ENCODE data around the gene DIABLO. TPM values are rescaled to one million over a fixed set of nuclear protein-coding genes. Genes with fewer than 3 reads are reported as not detected.
"Not testable (repeated sequence)": the region's sequence is repeated elsewhere in the genome, so short reads cannot be mapped to it uniquely, and the experiment has no call there.

DIABLO gene
- polyA plus RNA-seq (2012; ENCODE audit: insufficient read depth, insufficient read length, low read depth): 182 TPM

- H3K36me3 ChIP-seq: peaks cover 38% of the 10 kb centered on the region
- no peak for TF ChIP-seq CTCF (IDR thresholded peaks at IDR 0.05; ENCODE audit: low read depth, low read length)
- H3K4me3 ChIP-seq (ENCODE audit: low read depth, low read length): peak within 1 kb of the TSS; percentile 94
- DNase-seq: peak; percentile 100
- peaks cover 10% of the 10 kb centered on the region for H3K4me1 ChIP-seq
- no peaks in the 10 kb centered on the region for H3K27me3 ChIP-seq
- H3K9me3 ChIP-seq: no peaks in the 10 kb centered on the region
Measured at GRCh38 chr12:122225683-122226365, at the start of gene DIABLO. Gene DIABLO (minus strand): TSS chr12:122226052. CDS start chr12:122226014, 38 bp downstream.

DNA sequence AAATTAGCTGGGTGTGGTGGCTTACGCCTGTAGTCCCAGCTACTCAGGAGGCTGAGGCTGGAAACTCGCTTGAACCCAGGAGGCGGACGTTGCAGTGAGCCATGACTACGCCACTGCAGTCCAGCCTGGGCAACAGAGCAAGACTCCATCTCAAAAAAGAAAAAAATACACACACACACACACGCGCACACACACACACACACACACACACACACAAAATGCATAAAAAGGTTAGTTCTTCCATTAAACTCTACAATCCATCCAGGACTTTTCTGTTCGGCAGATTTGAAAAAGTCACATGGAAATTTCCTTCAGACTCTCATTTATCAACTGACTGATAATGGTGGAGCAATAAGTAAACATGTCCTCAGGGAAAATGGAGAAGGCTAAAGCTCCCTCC is 49.6 kb upstream of the DIABLO start:
- no peak for TF ChIP-seq CTCF (IDR thresholded peaks at IDR 0.05; ENCODE audit: low read depth, low read length)
- no peak overlapping the region for H3K4me3 ChIP-seq (ENCODE audit: low read depth, low read length)

DNA sequence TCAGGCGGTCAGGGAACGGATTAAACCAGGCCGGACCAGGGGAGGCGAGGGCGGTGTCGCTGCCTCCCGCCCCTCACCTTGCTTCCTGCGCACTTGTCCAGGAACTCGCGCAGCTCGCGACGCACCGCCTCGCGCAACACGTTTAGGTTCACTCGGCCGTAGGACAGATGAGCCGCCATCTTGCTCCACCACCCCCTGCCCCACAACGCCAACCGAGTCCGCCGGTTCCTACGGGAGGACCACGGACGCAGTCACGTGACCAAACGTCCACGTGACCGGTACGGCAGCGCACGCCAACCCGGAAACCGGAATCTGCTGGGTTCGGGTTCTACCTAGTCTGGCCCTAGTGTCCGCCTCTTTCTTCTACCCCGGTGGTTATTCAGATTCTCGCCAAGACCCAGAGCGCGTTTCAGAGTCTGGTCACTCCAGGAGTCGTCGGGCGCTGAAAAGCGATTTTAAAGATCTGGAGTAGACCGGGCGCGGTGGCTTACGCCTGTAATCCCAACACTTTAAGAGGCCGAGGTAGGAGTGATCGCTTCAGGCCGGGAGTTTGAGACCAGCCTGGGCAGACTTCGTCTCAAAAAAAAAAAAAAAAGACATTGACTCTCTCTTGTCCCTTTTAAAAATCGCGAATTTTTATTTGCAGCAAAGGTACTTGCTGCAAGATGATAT is 40.5 kb upstream of the DIABLO start, which contains the start of gene VPS33A:
Gene VPS33A (minus strand): TSS at position 265 of the 672 bp plus-strand sequence. CDS start 86 bp downstream, at position 179.
- Histone ChIP-seq H3K9me3 (no peaks in the 10 kb centered on the region), H3K27me3 (no peaks in the 10 kb centered on the region), H3K4me1 (no peaks in the 10 kb centered on the region), H3K36me3 (peaks cover 14% of the 10 kb centered on the region), H3K4me3 (ENCODE audit: low read depth, low read length) (peak within 1 kb of the TSS; percentile 88)
- TF ChIP-seq CTCF (IDR thresholded peaks at IDR 0.05; ENCODE audit: low read depth, low read length): no peak
- peak; percentile 99 for DNase-seq

More for the DNA sequence above, 49.6 kb upstream of the DIABLO start:
- Histone ChIP-seq H3K36me3 (no peaks in the 10 kb centered on the region), H3K27me3 (no peaks in the 10 kb centered on the region), H3K4me1 (peaks cover 4% of the 10 kb centered on the region), H3K9me3 (no peaks in the 10 kb centered on the region)
- no peak for DNase-seq

- H3K27me3 ChIP-seq: no peaks in the 10 kb centered on the region
- H3K9me3 ChIP-seq: no peaks in the 10 kb centered on the region
- H3K4me1 ChIP-seq: no peaks in the 10 kb centered on the region
- peaks cover 19% of the 10 kb centered on the region for H3K36me3 ChIP-seq
- peak overlapping the region; percentile 88 for H3K4me3 ChIP-seq (ENCODE audit: low read depth, low read length)
- DNase-seq: peak; percentile 22
- TF ChIP-seq CTCF (IDR thresholded peaks at IDR 0.05; ENCODE audit: low read depth, low read length): no peak
Measured at GRCh38 chr12:122265886-122266229, 40.0 kb upstream of the DIABLO start.

DNA sequence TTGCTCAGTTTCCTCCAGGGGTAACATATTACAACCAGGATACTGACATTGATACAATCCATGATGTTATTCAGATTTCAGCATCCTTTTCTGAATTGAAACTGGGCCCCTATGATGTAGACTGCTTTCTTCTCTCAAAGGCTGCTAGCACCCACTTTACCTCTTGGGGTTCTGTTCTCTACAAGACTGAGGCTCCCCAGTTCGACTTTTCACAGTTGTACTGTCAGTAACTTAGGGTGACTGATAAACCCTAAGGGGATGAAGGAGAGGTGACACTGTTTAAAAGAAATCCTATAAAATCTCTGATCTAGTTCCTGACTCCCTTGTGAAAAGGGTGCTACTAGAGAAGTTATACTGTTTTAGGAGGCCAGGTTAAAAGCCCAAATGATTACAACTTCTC is 39.6 kb upstream of the DIABLO start:
- H3K9me3 ChIP-seq: no peaks in the 10 kb centered on the region
- TF ChIP-seq CTCF (IDR thresholded peaks at IDR 0.05; ENCODE audit: low read depth, low read length): no peak
- H3K27me3 ChIP-seq: no peaks in the 10 kb centered on the region
- no peak for DNase-seq
- H3K4me3 ChIP-seq (ENCODE audit: low read depth, low read length): peak overlapping the region; percentile 88
- H3K36me3 ChIP-seq: peaks cover 23% of the 10 kb centered on the region
- H3K4me1 ChIP-seq: no peaks in the 10 kb centered on the region

GRCh38 chr12:122260735-122261134 is 34.9 kb upstream of the DIABLO start:
- H3K4me1 ChIP-seq; DNase-seq; H3K4me3 ChIP-seq (ENCODE audit: low read depth, low read length); H3K9me3 ChIP-seq; H3K27me3 ChIP-seq: not testable (repeated sequence)
- peaks cover 49% of the 10 kb centered on the region for H3K36me3 ChIP-seq

- not testable (repeated sequence) for H3K4me1 ChIP-seq; H3K27me3 ChIP-seq; H3K4me3 ChIP-seq (ENCODE audit: low read depth, low read length); H3K9me3 ChIP-seq; DNase-seq
- H3K36me3 ChIP-seq: peaks cover 46% of the 10 kb centered on the region
Measured at GRCh38 chr12:122258939-122259338, 33.1 kb upstream of the DIABLO start.

DNA sequence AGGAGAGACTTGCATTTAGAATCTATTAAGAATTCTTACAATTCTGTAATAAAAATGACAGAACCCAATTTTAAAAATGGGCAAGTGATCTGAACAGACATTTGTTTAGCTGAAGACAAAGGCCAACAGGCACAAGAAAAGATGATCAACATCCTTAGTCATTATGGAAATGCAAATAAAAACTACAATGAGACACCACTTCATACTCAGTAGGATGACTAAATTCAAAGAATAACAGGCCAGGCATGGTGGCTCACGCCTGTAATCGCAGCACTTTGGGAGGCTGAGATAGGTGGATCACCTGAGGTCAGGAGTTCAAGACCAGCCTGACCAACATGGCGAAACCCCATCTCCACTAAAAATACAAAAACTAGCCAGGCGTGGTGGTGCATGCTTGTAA is 32.6 kb upstream of the DIABLO start:
- not testable (repeated sequence) for H3K4me3 ChIP-seq (ENCODE audit: low read depth, low read length); H3K27me3 ChIP-seq; H3K9me3 ChIP-seq; DNase-seq; H3K4me1 ChIP-seq
- H3K36me3 ChIP-seq: peaks cover 45% of the 10 kb centered on the region

All from BE2C (cell line).